H1 (cell line): ENCODE measurements around the gene SOX15. TPM values are rescaled to one million over a fixed set of nuclear protein-coding genes. Genes with fewer than 3 reads are reported as not detected.

ENCODE experiments used
- CTCF ChIA-PET: fragments of 300-600 bp; sonication (Branson Sonifier 250); formaldehyde crosslinking; loops from one replicate; lab custom pipeline; 2021; ENCODE audit not compliant: partially characterized antibody; lab: Charles Lee
- POLR2A ChIA-PET: fragments of 300-600 bp; sonication (Branson Sonifier 250); formaldehyde crosslinking; loops from one replicate; lab custom pipeline; 2021; ENCODE audit warnings: inconsistent platforms; ENCODE audit not compliant: partially characterized antibody; lab: Charles Lee
- DNase-seq, 2 experiments: peaks; one replicate each; pipeline versions ENCODE4 v3.0.0 to v3.0.0-alpha.2; 2010 to 2022; ENCODE audit warnings: low spot score in 2 of 2, low read depth in 1 of 2, mixed read lengths in 1 of 2
- FAIRE-seq: peaks from 2 replicates; lab custom pipeline; 2011; peaks lifted over from hg19 to GRCh38; lab: Jason Lieb, UNC
- H2AFZ ChIP-seq: 2 replicates; pipeline ENCODE4 v1.8.1; 2012; ENCODE audit warnings: low read length, inconsistent platforms
- H2AK5ac ChIP-seq: 2 replicates; pipeline ENCODE4 v1.6.1; 2013; ENCODE audit warnings: low read depth, low read length
- H2BK120ac ChIP-seq: replicated peaks from 2 replicates; pipeline ENCODE3; 2013; ENCODE audit warnings: low read depth, low read length, inconsistent platforms
- H2BK12ac ChIP-seq: 2 replicates; pipeline ENCODE4 v1.6.1; 2013; ENCODE audit warnings: low read depth, low read length
- H2BK15ac ChIP-seq: 2 replicates; pipeline ENCODE4 v1.6.1; 2013; ENCODE audit warnings: low read length
- H2BK20ac ChIP-seq: 2 replicates; pipeline ENCODE4 v1.6.1; 2013; ENCODE audit warnings: low read length
- H2BK5ac ChIP-seq: 2 replicates; pipeline ENCODE4 v1.6.1; 2013; ENCODE audit warnings: low read depth, low read length
- H3K14ac ChIP-seq: 2 replicates; pipeline ENCODE4 v1.6.1; 2013; ENCODE audit warnings: inconsistent platforms; ENCODE audit not compliant: insufficient read length
- H3K18ac ChIP-seq: 2 replicates; pipeline ENCODE4 v1.6.1; 2013; ENCODE audit warnings: low read length; ENCODE audit errors: extremely low read depth
- H3K23ac ChIP-seq: 2 replicates; pipeline ENCODE4 v1.6.1; 2013; ENCODE audit warnings: inconsistent platforms; ENCODE audit not compliant: insufficient read length
- H3K23me2 ChIP-seq: 2 replicates; pipeline ENCODE4 v1.6.1; 2013; ENCODE audit warnings: low read depth, low read length
- H3K27ac ChIP-seq: 2 replicates; pipeline ENCODE4 v1.6.1; 2011; ENCODE audit warnings: low read depth, low read length, inconsistent platforms
- H3K27me3 ChIP-seq, 4 experiments: replicated peaks in 1 of 4; 1 replicate in 1 of 4; 2 replicates in 3 of 4; pipeline versions ENCODE4 v1.6.1 to v1.8.1; 2011 to 2013; ENCODE audit warnings: low read length in 3 of 4, mild to moderate bottlenecking in 3 of 4, inconsistent platforms in 2 of 4, mixed read lengths in 2 of 4, moderate library complexity in 1 of 4; ENCODE audit not compliant: control insufficient read depth in 3 of 4, insufficient read depth in 3 of 4; ENCODE audit errors: extremely low read depth in 1 of 4
- H3K36me3 ChIP-seq, 4 experiments: 2 replicates each; pipeline versions ENCODE4 v1.6.1 to v1.8.1; 2011 to 2013; ENCODE audit warnings: mild to moderate bottlenecking in 4 of 4, low read length in 3 of 4, moderate library complexity in 2 of 4, control low read depth in 1 of 4, inconsistent platforms in 1 of 4; ENCODE audit not compliant: insufficient read depth in 4 of 4, control insufficient read depth in 2 of 4
- H3K4ac ChIP-seq: replicated peaks from 2 replicates; pipeline ENCODE3; 2013; ENCODE audit warnings: low read length, low read depth, mixed read lengths, inconsistent platforms; ENCODE audit not compliant: insufficient read length
- H3K4me1 ChIP-seq, 4 experiments: replicated peaks in 1 of 4; 1 replicate in 1 of 4; 2 replicates in 3 of 4; pipeline versions ENCODE4 v1.6.1 to v1.8.1; 2011 to 2013; ENCODE audit warnings: low read length in 3 of 4, inconsistent platforms in 2 of 4, mixed read lengths in 1 of 4; ENCODE audit not compliant: insufficient read depth in 4 of 4, control insufficient read depth in 3 of 4
- H3K4me2 ChIP-seq, 2 experiments: 2 replicates each; pipeline versions ENCODE4 v1.6.1 to v1.8.1; 2011 to 2013; ENCODE audit warnings: low read depth in 2 of 2, low read length in 2 of 2, control low read depth in 1 of 2, inconsistent platforms in 1 of 2, mild to moderate bottlenecking in 1 of 2; ENCODE audit not compliant: insufficient read depth in 1 of 2
- H3K4me3 ChIP-seq, 4 experiments: fragments of 200-600, 300-600 bp in 1 of 4; sonication (generic), shearing (Covaris generic), sonication (Bioruptor Twin) in 1 of 4; 2 replicates each; pipeline versions ENCODE4 v1.5.1 to v1.8.1; 2011 to 2016; ENCODE audit warnings: low read length in 4 of 4, low read depth in 3 of 4, control low read depth in 2 of 4, inconsistent platforms in 2 of 4, mild to moderate bottlenecking in 2 of 4, mixed read lengths in 1 of 4, moderate library complexity in 1 of 4; ENCODE audit not compliant: insufficient read depth in 2 of 4; ENCODE audit errors: extremely low read depth in 1 of 4
- H3K56ac ChIP-seq: replicated peaks from 2 replicates; pipeline ENCODE3; 2013; ENCODE audit warnings: low read depth, mild to moderate bottlenecking, mixed read lengths, low read length, inconsistent platforms; ENCODE audit not compliant: insufficient read length
- H3K79me1 ChIP-seq: 2 replicates; pipeline ENCODE4 v1.6.1; 2013; ENCODE audit warnings: low read depth, low read length, control low read depth
- H3K79me2 ChIP-seq, 2 experiments: 2 replicates each; pipeline versions ENCODE4 v1.6.1 to v1.8.1; 2012 to 2013; ENCODE audit warnings: low read length in 2 of 2, mild to moderate bottlenecking in 2 of 2, inconsistent platforms in 1 of 2; ENCODE audit not compliant: insufficient read depth in 2 of 2, control insufficient read depth in 1 of 2
- H3K9ac ChIP-seq, 4 experiments: replicated peaks in 1 of 4; 1 replicate in 1 of 4; 2 replicates in 3 of 4; pipeline versions ENCODE4 v1.6.1 to v1.8.1; 2011 to 2013; ENCODE audit warnings: low read depth in 3 of 4, low read length in 3 of 4, control low read depth in 2 of 4, mild to moderate bottlenecking in 2 of 4, moderate library complexity in 2 of 4, inconsistent platforms in 1 of 4; ENCODE audit errors: extremely low read depth in 1 of 4
- H3K9me3 ChIP-seq, 2 experiments: 2 replicates each; pipeline versions ENCODE4 v1.6.1 to v1.8.1; 2012 to 2013; ENCODE audit warnings: mild to moderate bottlenecking in 2 of 2, moderate library complexity in 2 of 2, control low read depth in 1 of 2, inconsistent platforms in 1 of 2, low read depth in 1 of 2, low read length in 1 of 2, mixed read lengths in 1 of 2; ENCODE audit not compliant: insufficient read depth in 2 of 2
- H4K20me1 ChIP-seq, 2 experiments: replicated peaks in 1 of 2; 2 replicates each; pipeline versions ENCODE3 to v1.8.1; 2011 to 2013; ENCODE audit warnings: inconsistent platforms in 2 of 2, low read length in 2 of 2, mild to moderate bottlenecking in 1 of 2; ENCODE audit not compliant: insufficient read depth in 2 of 2, control insufficient read depth in 1 of 2
- H4K5ac ChIP-seq: 2 replicates; pipeline ENCODE4 v1.6.1; 2013; ENCODE audit warnings: low read length, low read depth, mixed read lengths, inconsistent platforms; ENCODE audit not compliant: insufficient read length
- H4K8ac ChIP-seq: 2 replicates; pipeline ENCODE4 v1.8.0; 2013; ENCODE audit warnings: mild to moderate bottlenecking, moderate library complexity, low read length, inconsistent platforms; ENCODE audit not compliant: insufficient read depth; ENCODE audit errors: extremely low read depth
- H4K91ac ChIP-seq: replicated peaks from 2 replicates; pipeline ENCODE3; 2013; ENCODE audit warnings: low read length, mixed read lengths, inconsistent platforms; ENCODE audit not compliant: insufficient read length
- CBX5 ChIP-seq: fragments of 300-800, 300-1000 bp; sonication (generic); IDR thresholded peaks from 2 replicates; pipeline ENCODE4 v1.7.1; 2016; ENCODE audit warnings: antibody characterized with exemption, low read length, low read depth
- MAFK ChIP-seq: IDR thresholded peaks from 2 replicates; pipeline ENCODE4 v1.6.1; 2012; ENCODE audit warnings: low read depth, mild to moderate bottlenecking, improper control_type of control experiment, low read length
- POU5F1 ChIP-seq: IDR thresholded peaks from 2 replicates; pipeline ENCODE4 v1.6.1; 2011; ENCODE audit warnings: low read depth, mild to moderate bottlenecking, low read length, moderate library complexity
- RAD21 ChIP-seq, 2 experiments: IDR thresholded peaks in 1 of 2; conservative IDR thresholded peaks in 1 of 2; 2 replicates each; pipeline ENCODE4 v1.6.1; 2011; ENCODE audit warnings: low read depth in 2 of 2, low read length in 2 of 2, improper control_type of control experiment in 1 of 2, inconsistent platforms in 1 of 2, mild to moderate bottlenecking in 1 of 2, moderate library complexity in 1 of 2
- RBBP5 ChIP-seq: IDR thresholded peaks from 2 replicates; pipeline ENCODE4 v1.7.1; 2012; ENCODE audit warnings: low read depth, mild to moderate bottlenecking, inconsistent platforms, low read length, moderate library complexity, borderline replicate concordance
- RXRA ChIP-seq: IDR thresholded peaks from 2 replicates; pipeline ENCODE4 v1.6.1; 2011; ENCODE audit warnings: low read depth, mild to moderate bottlenecking, low read length, moderate library complexity; ENCODE audit not compliant: insufficient read depth
- SIX5 ChIP-seq: IDR thresholded peaks from 2 replicates; pipeline ENCODE4 v1.6.1; 2011; ENCODE audit warnings: mild to moderate bottlenecking, low read depth, low read length
- SRF ChIP-seq: IDR thresholded peaks from 2 replicates; pipeline ENCODE4 v1.6.1; 2011; ENCODE audit warnings: mild to moderate bottlenecking, low read depth, low read length, moderate library complexity
- TEAD4 ChIP-seq: IDR thresholded peaks from 2 replicates; pipeline ENCODE4 v1.6.1; 2012; ENCODE audit warnings: low read depth, low read length, inconsistent platforms, mixed read lengths
- ZNF274 ChIP-seq: IDR thresholded peaks from 2 replicates; pipeline ENCODE4 v1.7.0; 2012; ENCODE audit warnings: low read length, borderline replicate concordance; ENCODE audit errors: extremely low read depth
- WGBS, 2 experiments: shearing (Covaris generic) in 1 of 2; methylation state at CpG; one replicate each; pipeline versions ENCODE4 v1.1.6 to v1.1.7; 2013 to 2015; ENCODE audit warnings: low lambda C conversion rate in 2 of 2, mixed read lengths in 2 of 2, inconsistent platforms in 1 of 2, low coverage in 1 of 2, missing lambda C conversion rate in 1 of 2; ENCODE audit not compliant: insufficient replicate concordance in 2 of 2, insufficient coverage in 1 of 2, insufficient read length in 1 of 2; ENCODE audit errors: extremely low coverage in 1 of 2, missing lambda C conversion rate in 1 of 2; 5-methylcytosine and 5-hydroxymethylcytosine counted together
- polyA plus RNA-seq, 7 experiments: library from polyadenylated mRNA; depleted of rRNA in 3 of 7; stranded (reverse) in 5 of 7; unstranded in 2 of 7; fragments of >200 nt in 5 of 7; fragments of 200-250 nt in 2 of 7; gene quantifications; 1 replicate in 5 of 7; 2 replicates in 1 of 7; 4 replicates in 1 of 7; pipeline versions ENCODE4 v1.2.1 to v1.2.3, GENCODE V29; 2011 to 2013; ENCODE audit warnings: missing spikeins in 2 of 7, mixed read lengths in 2 of 7
- total RNA-seq: library from RNA; stranded (reverse); fragmentation: NEBNext Ultra II Directional; extraction: Animal tissue kit (Norgen Biotek cat#: 25700); gene quantifications from 2 replicates; pipeline ENCODE4 v1.2.1, GENCODE V29; 2021
- TF ChIP-seq, protein P1 (sequence below), 3 experiments: IDR thresholded peaks; 1 replicate in 2 of 3; 2 replicates in 1 of 3; pipeline versions ENCODE4 v1.5.1 to v1.6.1; 2011; ENCODE audit warnings: low read length in 3 of 3, mild to moderate bottlenecking in 3 of 3, inconsistent platforms in 2 of 3, low read depth in 1 of 3, moderate library complexity in 1 of 3; ENCODE audit not compliant: insufficient read depth in 1 of 3; ENCODE audit errors: control extremely low read depth in 1 of 3

Gene SOX15
- total and polyA plus RNA-seq, 2 of the 8 experiments (the other 6 are each of a cell fraction or from before 2014, with no cell fraction given), result 14.3 to 26.8 TPM

- H3K27me3 ChIP-seq, result no peaks in the 10 kb centered on the region
- H2BK12ac ChIP-seq, result no peak overlapping the region
- no peaks in the 10 kb centered on the region for H3K79me2 ChIP-seq
- H2BK5ac ChIP-seq, result no peak overlapping the region
- H3K56ac ChIP-seq, result no peak overlapping the region
- no peak overlapping the region for H2BK120ac ChIP-seq
- no peak overlapping the region for H2BK20ac ChIP-seq
- H3K9me3 ChIP-seq, result no peaks in the 10 kb centered on the region
- no peak overlapping the region for H2AFZ ChIP-seq
- no peaks in the 10 kb centered on the region for H3K23me2 ChIP-seq
- H4K8ac ChIP-seq, result no peak overlapping the region
- H3K18ac ChIP-seq, result no peak overlapping the region
- no peak overlapping the region for H3K14ac ChIP-seq
- no peak overlapping the region for H3K23ac ChIP-seq
- H2AK5ac ChIP-seq, result no peak overlapping the region
- no peak overlapping the region for H4K91ac ChIP-seq
- DNase-seq, result no peak
- CTCF ChIA-PET, result interaction anchor here (0.6 to 13.4 kb wide), 3 partner anchors 12 to 473 kb away, joined by 3 to 92 read pairs (median 3); partner anchors contain the start of genes SHBG and WRAP53
- H3K4me1 ChIP-seq, result no peaks in the 10 kb centered on the region
- no peak overlapping the region for H3K4me2 ChIP-seq
- no peak overlapping the region for H4K5ac ChIP-seq
- no peak overlapping the region for H3K9ac ChIP-seq
- no peaks in the 10 kb centered on the region for H3K79me1 ChIP-seq
- 89% methylated on average over 8 of the region's 8 CpGs; no CpG with 5 or more reads in 1 of the 2 experiments for WGBS, 2 experiments
- no peak overlapping the region for H3K4me3 ChIP-seq
- no peak for FAIRE-seq
- H3K36me3 ChIP-seq, result peaks cover 0 to 1% (median 0%) of the 10 kb centered on the region in 4 experiments; a peak in 1 of 8 replicates
- H2BK15ac ChIP-seq, result no peak overlapping the region
- no peak overlapping the region for H3K27ac ChIP-seq
- H3K4ac ChIP-seq, result no peak overlapping the region
- no peaks in the 10 kb centered on the region for H4K20me1 ChIP-seq
- POLR2A ChIA-PET, result interaction anchor here (0.9 to 79.4 kb wide), 3 partner anchors 17 to 46 kb away, joined by 3 to 2272 read pairs (median 3); partner anchors contain the start of genes ATP1B2, CD68, TP53 and WRAP53
- TF ChIP-seq SRF, result no peak
- no peak for TF ChIP-seq MAFK
- TF ChIP-seq POU5F1, result no peak
- TF ChIP-seq ZNF274, result no peak
- TF ChIP-seq RBBP5, result no peak
- TF ChIP-seq RXRA, result no peak
- TF ChIP-seq SIX5, result no peak
- TF ChIP-seq RAD21 (IDR thresholded peaks at IDR 0.05 in 1 of 2, conservative IDR thresholded peaks at IDR 0.05 in 1 of 2; ENCODE audit: low read depth in 2 of 2, low read length in 2 of 2), result no peak
- TF ChIP-seq CBX5, result no peak
- TF ChIP-seq, protein P1, sequence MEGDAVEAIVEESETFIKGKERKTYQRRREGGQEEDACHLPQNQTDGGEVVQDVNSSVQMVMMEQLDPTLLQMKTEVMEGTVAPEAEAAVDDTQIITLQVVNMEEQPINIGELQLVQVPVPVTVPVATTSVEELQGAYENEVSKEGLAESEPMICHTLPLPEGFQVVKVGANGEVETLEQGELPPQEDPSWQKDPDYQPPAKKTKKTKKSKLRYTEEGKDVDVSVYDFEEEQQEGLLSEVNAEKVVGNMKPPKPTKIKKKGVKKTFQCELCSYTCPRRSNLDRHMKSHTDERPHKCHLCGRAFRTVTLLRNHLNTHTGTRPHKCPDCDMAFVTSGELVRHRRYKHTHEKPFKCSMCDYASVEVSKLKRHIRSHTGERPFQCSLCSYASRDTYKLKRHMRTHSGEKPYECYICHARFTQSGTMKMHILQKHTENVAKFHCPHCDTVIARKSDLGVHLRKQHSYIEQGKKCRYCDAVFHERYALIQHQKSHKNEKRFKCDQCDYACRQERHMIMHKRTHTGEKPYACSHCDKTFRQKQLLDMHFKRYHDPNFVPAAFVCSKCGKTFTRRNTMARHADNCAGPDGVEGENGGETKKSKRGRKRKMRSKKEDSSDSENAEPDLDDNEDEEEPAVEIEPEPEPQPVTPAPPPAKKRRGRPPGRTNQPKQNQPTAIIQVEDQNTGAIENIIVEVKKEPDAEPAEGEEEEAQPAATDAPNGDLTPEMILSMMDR (IDR thresholded peaks at IDR 0.05; ENCODE audit: control extremely low read depth in 1 of 3, insufficient read depth in 1 of 3, low read depth in 1 of 3, low read length in 3 of 3), result no peak
- no peak for TF ChIP-seq TEAD4
These were observed 30.9 kb upstream of the SOX15 start for GRCh38 chr17:7620835-7621234.
